H1 (cell line): ENCODE results near the gene SAPCD1. TPM values are rescaled to one million over a fixed set of nuclear protein-coding genes. Genes with fewer than 3 reads are reported as not detected.

ENCODE experiments used
- BACH1 ChIP-seq: IDR thresholded peaks from 2 replicates; pipeline ENCODE4 v1.6.1; 2012; ENCODE audit warnings: low read length, improper control_type of control experiment
- CBX5 ChIP-seq: fragments of 300-800, 300-1000 bp; sonication (generic); IDR thresholded peaks from 2 replicates; pipeline ENCODE4 v1.7.1; 2016; ENCODE audit warnings: antibody characterized with exemption, low read length, low read depth
- EZH2 ChIP-seq: fragments of 200-600 bp; sonication (generic); IDR thresholded peaks from 2 replicates; pipeline ENCODE4 v1.7.1; 2012; ENCODE audit warnings: low read depth, mild to moderate bottlenecking, moderate library complexity, low read length, inconsistent platforms; ENCODE audit not compliant: severe bottlenecking
- HDAC2 ChIP-seq, 2 experiments: fragments of 300-600 bp in 1 of 2; sonication (generic) in 1 of 2; IDR thresholded peaks; 2 replicates each; pipeline ENCODE4 v1.6.1; 2011 to 2012; ENCODE audit warnings: low read depth in 2 of 2, low read length in 2 of 2, mild to moderate bottlenecking in 2 of 2, moderate library complexity in 2 of 2, borderline replicate concordance in 1 of 2, inconsistent platforms in 1 of 2
- HDAC6 ChIP-seq: IDR thresholded peaks from one replicate; pipeline ENCODE4 v1.7.1; 2012; ENCODE audit warnings: low read depth, mild to moderate bottlenecking, inconsistent platforms, low read length, moderate library complexity
- JUN ChIP-seq: IDR thresholded peaks from 2 replicates; pipeline ENCODE4 v1.6.1; 2011; ENCODE audit warnings: low read depth, mild to moderate bottlenecking, improper control_type of control experiment, low read length
- POU5F1 ChIP-seq: IDR thresholded peaks from 2 replicates; pipeline ENCODE4 v1.6.1; 2011; ENCODE audit warnings: low read depth, mild to moderate bottlenecking, low read length, moderate library complexity
- RFX5 ChIP-seq: IDR thresholded peaks from 2 replicates; pipeline ENCODE4 v1.6.1; 2011; ENCODE audit warnings: low read depth, low read length, improper control_type of control experiment, borderline replicate concordance
- RNF2 ChIP-seq: fragments of 200-900, 300-1000 bp; sonication (generic); IDR thresholded peaks from 2 replicates; pipeline ENCODE4 v1.7.1; 2016; ENCODE audit warnings: borderline replicate concordance, low read depth, mild to moderate bottlenecking, antibody characterized with exemption, low read length; ENCODE audit not compliant: poor library complexity, severe bottlenecking; ENCODE audit errors: missing control alignments
- polyA plus RNA-seq, 7 experiments: library from polyadenylated mRNA; depleted of rRNA in 3 of 7; stranded (reverse) in 5 of 7; unstranded in 2 of 7; fragments of >200 nt in 5 of 7; fragments of 200-250 nt in 2 of 7; gene quantifications; 1 replicate in 5 of 7; 2 replicates in 1 of 7; 4 replicates in 1 of 7; pipeline versions ENCODE4 v1.2.1 to v1.2.3, GENCODE V29; 2011 to 2013; ENCODE audit warnings: missing spikeins in 2 of 7, mixed read lengths in 2 of 7
- total RNA-seq: library from RNA; stranded (reverse); fragmentation: NEBNext Ultra II Directional; extraction: Animal tissue kit (Norgen Biotek cat#: 25700); gene quantifications from 2 replicates; pipeline ENCODE4 v1.2.1, GENCODE V29; 2021

SAPCD1 gene
- total and polyA plus RNA-seq, 2 of the 8 experiments (the other 6 are each of a cell fraction or from before 2014, with no cell fraction given), result 3.1 to 5.9 TPM

DNA sequence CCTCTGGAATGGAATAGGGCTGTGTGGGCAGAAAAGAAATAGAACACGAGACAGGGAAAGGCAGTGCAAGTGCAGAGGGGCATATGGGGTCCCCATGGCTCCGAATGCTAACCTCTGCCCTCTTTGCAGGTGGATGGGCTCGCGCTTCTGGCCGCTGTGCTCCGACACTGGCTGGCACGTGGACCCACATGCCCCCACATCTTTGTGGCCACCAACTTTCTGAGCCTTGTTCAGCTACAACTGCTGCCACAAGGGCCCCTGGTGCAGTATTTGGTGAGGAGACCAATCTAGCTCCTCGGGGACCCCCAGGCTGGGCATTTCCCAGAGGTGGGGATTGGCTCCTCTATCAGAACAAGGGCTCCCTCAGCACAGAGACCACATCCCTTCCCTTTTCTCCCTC is 1.1 kb upstream of the SAPCD1 start (continued):
- TF ChIP-seq RNF2 (no peak), CBX5 (no peak), HDAC2 (IDR thresholded peaks at IDR 0.05; ENCODE audit: borderline replicate concordance in 1 of 2, low read depth in 2 of 2, low read length in 2 of 2) (no peak), JUN (no peak), RFX5 (no peak), EZH2 (no peak), POU5F1 (no peak), HDAC6 (no peak), BACH1 (no peak)
